HG03095 (cell line): ENCODE results near the gene GALNTL6.
"Not testable (repeated sequence)": the region's sequence is repeated elsewhere in the genome, so short reads cannot be mapped to it uniquely, and the experiment has no call there.

Source experiments
- ATAC-seq: cut with Tn5 transposase; IDR thresholded peaks from one replicate; pipeline ENCODE4 v1.9.1; 2021; ENCODE audit warnings: moderate library complexity; ENCODE audit not compliant: unreplicated experiment

GALNTL6 gene

DNA sequence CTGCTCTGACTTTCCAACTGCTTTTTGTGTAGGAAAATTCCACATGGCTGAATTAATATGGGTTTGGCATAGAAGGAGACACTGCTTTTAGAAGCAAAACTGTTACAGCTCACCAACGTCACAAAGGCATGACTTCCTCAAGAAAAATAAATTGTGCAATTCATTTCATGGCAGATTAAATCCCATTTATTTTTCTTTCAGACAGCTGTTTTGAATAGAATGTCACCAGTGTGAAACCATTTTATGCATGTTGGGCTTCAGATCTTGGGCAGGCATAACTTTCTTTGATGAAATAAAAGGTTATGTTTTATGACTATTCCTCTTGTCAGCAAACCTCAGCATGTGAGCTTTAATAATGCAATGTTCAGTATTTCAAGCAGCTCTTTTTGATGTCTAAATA, 542.8 kb downstream of the GALNTL6 start:
- ATAC-seq: no peak

DNA sequence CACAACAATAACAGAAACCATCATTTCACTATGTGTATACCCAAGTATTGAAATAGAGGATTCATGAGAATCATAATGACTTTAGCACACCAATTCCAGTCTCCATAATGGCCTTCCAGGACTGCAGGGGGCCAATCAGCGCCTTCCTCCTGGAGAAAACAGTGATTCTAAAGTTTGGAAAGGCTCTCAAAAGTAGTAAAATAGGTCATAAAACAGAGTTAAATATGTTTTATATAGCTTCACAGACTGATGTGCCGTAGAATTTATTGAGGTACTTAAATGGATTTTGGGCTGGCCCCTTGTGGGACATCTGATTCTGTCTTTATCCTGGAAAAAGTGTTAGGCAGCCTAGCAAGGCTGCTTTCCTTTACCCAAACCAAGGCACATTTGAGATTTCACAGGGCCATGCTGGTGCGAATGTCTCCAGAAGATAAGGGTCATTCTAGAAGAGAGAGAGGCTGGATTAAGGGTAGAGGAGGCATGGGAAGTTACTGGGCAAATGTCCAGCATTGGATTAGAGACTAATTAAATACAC, 543.9 kb downstream of the GALNTL6 start:
- ATAC-seq: no peak

DNA sequence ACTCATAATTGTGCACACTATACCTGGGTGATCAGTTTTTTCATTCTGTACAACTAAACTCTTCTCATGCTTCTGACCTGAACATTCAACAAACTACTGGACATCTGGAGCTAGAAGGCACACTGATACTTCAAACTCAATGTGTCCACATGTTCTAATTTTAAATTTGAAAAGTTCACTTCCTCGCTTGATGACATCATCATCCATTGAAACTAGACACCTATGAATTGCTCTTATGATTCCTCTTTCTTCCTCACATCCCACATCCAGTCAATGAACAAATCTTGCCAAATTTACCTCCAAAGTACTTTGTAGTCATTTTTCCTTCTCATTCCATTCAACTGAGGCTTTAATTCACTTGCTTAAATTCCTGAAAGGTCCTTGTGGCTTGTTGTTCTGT, 549.4 kb downstream of the GALNTL6 start:
- ATAC-seq: no peak

DNA sequence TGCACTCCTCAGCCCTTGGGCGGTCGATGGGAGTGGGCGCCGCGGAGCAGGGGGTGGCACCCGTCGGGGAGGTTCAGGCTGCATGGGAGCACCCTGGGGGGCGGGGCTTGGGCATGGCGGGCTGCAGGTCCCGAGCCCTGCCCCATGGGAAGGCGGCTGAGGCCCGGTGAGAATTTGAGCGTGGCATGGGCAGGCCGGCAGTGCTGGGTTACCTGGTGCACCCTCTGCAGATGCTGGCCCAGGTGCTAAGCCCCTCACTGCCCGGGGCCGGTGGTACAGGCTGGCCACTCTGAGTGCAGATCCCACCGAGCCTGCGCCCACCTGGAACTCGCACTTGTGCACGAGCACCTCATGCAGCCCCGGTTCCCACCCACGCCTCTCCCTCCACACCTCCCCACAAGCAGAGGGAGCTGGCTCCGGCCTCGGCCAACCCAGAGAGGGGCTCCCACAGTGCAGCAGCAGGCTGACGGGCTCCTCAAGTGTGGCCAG, 556.3 kb downstream of the GALNTL6 start:
- ATAC-seq: no peak

DNA sequence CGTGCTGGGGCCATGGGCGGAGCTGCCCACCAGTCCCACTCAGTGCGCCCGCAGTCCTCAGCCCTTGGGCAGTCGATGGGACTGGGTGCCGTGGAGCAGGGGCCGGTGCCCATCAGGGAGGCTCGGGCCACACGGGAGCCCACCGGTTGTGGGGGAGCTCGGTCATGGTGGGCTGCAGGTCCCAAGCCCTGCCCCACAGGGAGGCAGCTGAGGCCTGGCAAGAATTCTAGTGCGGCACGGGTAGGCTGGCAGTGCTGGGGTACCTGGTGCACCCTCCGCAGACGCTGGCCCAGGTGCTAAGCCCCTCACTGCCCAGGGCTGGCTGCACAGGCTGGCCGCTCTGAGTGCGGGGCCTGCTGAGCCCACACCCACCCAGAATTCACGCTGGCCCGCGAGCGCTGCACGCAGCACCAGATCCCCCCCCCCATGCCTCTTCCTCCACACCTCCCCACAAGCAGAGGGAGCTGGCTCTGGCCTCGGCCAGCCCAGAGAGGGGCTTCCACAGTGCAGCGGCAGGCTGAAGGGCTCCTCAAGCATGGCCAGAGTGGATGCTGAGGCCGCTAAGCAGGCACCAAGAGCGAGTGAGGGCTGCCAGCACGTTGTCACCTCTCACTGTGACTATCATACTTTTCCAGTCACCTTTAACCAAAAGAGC, 564.4 kb downstream of the GALNTL6 start:
- no peak for ATAC-seq

DNA sequence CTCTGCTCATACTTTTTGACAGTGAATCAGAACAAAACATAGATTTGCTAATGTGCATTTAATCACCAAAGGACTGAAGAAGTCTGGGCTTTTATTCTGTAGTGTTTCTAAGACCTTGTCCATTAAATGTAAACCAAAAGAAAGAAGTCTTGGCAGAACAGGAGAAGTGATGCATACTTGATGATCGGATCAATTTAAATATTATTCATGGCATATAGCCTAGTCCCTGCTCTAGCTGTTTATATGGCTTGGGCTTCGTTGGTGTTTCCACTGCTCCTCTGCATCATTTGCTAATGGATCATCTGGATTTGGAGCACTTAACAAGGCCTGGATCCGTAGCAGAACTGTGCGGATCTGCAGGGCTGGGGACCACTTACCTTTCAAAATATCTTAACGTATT, 566.6 kb downstream of the GALNTL6 start:
- ATAC-seq: no peak

DNA sequence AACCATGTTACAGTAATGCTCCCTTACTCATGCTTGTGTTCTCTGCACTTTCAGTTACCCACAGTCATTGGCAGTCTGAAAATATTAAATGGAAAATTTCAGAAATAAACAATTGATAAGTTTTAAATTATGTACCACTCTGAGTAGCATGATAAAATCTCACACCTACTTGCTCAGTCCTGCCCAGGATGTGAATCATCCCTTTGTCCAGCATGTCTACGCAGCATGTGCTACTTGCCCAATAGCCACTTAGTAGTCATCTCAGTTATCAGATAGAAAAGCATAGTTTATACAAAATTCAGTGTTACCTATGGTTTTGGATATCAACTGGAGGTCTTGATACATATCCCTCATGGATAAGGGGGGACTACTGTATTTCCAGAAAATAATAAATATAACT, 577.1 kb downstream of the GALNTL6 start:
- ATAC-seq: no peak

DNA sequence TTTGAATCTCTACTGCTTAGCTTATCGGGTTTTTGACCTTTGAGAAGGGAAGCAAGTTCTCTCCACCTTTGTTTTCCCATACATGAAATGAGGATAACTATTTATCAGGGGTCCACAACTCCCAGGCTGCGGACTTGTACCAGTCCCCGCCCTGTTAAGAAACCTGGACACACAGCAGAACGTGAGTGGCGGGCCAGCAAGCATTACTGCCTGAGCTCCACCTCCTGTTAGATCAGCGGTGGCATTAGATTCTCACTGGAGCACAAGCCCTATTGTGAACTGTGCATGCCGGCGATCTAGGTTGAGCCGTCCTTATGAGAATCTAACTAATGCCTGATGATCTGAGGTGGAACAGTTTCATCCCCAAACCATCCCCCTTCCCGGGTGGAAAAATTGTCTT, 579.5 kb downstream of the GALNTL6 start:
- no peak for ATAC-seq

DNA sequence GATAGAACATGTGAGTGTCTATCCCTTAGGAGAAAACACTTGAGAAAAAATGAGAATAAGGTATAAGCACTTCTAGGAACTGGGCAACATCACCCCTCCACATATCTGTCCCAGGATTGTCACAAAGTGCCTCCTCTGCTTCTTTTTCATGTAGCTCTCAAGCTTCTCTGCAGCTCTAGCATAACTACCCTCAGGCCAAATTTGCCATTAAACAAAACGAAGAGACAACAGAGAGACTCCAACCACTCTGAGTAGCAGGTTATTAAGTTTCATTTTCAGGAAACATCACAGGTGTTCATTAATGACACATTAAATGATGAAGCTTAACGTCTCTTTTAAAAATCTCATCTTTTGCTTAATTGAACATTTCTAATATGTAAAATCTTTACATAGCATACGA, 580.0 kb downstream of the GALNTL6 start:
- no peak for ATAC-seq

DNA sequence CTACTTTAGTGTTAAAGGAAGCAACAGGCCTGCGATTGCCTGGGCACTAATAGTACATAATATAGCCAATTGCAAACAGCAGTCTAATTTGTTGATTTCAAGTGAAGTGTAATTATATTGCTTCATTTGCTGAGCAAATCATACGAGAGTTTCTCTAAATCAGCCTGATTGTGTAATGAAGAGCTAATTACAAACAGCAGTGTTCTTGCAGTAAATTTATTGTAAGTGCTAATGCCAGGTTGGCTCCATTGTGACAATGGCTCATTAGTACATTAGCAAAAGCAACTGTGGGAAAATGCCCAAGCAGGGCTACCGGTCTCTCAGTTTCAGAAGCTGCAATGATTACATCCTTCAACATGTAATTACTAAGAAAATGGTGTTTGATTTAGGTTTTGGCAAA, 591.5 kb downstream of the GALNTL6 start:
- no peak for ATAC-seq

DNA sequence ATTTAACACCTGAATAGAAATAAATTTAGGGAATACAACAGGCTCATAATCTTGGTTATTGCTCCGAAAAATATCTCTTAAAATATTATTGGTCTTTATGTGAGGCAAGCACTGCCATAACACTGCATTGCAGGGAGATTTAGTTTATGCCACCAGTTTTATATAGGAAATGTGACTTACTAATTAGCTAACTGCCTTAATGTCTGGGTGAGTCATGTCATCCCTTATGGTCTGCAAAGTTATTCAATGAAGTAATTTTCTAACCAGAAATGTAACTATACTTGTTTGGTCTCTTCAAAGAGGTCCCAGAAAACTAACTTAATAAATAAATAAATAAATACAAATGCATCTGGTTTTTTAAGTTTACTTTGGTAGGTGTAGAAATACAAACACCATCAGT, 597.2 kb downstream of the GALNTL6 start:
- no peak for ATAC-seq

DNA sequence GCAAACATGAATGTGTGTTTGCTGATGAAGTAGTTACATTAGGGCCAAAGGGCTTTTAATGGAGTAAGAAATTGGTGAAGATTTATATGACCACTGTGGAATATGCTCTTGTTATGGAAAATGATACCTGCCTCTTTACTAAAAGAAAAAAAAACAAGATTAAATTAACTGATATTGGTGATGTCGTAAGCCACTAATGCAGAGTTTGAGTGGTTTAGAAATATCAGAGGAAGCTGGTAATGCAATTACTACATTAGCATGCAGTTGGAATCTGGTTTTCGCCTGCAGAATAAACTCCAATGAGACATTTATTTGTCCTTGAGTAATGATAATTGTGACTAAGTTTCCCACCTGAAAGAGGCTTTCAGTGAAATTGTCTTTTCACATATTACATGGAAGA, 597.9 kb downstream of the GALNTL6 start:
- no peak for ATAC-seq

DNA sequence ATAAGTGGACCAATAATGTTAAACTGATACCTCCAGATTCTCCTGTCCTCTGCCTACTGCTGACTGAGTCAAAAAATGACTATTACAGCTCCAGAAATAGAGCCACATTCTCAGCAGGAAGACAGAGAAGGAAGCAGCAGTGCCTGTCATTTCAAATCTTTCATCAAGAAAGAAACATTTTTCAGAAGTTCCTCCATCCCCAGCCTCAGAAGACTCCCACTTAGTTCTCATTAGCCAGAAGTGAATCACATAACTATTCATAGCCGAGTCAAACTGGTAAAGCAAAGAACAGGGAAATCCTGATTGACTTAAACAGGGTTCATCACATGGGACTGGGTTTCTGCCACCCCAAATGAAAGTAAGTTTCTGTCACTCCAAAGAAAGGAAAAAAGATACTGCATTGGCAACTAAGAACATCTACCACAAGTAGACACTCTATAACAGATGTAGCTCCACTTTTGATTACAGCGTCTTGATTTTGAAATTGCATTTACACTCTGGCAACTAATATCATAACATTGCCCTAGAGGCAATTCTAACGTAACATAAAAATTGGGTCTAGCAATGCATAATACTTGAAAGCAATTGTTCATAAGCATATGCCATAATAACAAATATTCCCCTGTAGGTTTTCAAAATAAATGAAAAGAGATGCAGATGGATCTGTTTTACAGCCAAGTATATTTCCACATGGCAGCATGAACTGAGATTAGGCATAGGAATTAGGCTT, 599.8 kb downstream of the GALNTL6 start:
- no peak for ATAC-seq

DNA sequence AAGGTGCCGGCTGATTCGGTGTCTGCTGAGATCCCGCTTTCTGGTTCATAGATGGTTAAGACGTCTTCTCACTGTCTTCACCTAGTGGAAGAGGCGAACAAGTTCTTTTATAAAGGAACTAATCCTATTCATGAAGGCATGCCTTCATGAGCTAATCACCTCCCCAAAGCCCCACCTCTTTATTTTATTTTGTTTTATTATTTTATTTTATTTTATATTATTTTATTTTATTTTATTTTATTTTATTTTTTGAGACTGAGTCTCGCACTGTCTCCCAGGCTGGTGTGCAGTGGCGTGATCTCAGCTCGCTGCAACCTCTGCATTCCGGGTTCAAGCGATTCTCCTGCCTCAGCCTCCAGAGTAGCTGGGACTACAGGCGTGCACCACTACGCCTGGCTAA, 615.8 kb downstream of the GALNTL6 start:
- ATAC-seq: not testable (repeated sequence)

DNA sequence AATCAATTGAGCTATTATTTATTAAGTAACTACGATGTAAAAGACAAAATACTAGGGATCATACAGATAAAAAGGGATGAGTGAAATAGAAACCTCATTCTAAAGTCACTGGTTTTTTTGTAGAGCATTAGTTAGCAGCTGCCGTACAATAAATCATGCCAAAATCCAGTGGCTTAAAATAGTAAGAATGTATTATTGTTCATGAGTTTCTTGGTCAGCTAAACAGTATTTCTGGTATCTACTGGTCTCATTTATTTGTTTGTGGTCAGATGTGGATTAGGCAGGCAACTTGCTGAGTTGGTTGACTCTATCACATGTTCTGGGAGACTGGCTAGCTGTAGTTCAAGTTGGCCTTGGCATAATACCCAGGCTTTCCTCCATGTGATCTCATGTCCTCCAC, 667.3 kb downstream of the GALNTL6 start:
- ATAC-seq: no peak

DNA sequence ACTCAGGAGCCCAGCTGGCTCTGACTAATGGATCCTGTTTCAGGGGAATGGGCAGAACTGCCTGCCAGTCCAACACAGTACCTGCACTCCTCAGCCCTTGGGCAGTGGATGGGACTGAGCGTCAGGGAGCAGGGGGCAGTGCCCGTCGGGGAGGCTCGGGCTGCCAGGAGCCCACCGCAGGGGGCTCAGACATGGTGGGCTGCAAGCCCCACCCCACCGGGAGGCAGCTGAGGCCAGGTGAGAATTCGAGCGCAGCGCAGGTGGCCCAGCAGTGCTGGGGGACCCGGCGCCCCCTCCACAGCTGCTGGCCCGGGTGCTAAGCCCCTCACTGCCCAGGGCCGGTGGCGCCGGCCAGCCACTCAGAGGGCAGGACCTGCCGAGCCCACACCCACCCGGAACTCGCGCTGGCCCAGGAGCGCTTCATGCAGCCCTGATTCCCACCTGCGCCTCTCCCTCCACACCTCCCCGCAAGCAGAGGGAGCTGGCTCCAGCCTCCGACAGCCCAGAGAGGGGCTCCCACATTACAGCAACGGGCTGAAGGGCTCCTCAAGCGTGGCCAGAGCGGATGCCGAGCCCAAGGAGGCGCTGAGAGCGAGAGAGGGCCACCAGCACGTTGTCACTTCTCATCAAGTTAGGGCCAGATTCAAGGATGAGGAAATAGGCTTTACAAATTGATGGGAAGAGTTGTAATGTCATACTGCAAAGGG, 668.8 kb downstream of the GALNTL6 start:
- ATAC-seq: no peak

DNA sequence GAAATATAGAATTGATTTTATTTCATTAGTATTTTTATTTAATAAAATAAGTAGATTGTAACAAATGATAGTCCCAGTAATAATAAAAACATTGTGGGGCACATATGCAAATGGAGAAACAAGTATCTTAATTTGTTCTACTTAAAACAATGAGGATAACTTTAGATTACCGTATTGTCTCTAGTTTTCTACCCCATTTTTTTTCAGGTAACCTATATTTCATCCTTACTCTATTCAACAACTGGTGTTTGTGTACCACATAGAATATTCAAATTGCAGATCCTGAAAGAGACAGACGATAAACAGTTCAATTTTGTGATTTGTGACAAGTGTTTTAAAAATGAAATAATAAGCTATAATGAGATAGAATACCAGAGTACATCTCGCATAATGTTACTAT, 671.8 kb downstream of the GALNTL6 start:
- ATAC-seq: no peak

DNA sequence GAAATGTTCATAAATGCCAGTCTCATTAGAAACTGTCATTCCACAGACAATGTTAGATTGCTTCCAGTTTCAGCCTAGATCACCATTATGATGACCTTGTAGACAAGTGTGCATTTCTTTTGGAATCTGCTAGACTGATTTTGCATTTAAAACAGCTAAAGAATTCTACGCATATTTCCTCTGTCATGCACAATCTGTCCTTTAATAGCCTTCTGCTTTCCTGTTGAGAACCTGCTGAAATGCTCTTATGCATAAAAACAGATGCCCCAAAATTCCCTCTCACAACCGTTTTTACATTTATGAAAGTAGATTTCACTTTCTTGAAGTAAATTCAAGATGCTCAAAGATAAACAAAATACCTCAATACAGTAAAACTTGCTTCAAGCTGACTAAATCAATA, 673.3 kb downstream of the GALNTL6 start:
- no peak for ATAC-seq

DNA sequence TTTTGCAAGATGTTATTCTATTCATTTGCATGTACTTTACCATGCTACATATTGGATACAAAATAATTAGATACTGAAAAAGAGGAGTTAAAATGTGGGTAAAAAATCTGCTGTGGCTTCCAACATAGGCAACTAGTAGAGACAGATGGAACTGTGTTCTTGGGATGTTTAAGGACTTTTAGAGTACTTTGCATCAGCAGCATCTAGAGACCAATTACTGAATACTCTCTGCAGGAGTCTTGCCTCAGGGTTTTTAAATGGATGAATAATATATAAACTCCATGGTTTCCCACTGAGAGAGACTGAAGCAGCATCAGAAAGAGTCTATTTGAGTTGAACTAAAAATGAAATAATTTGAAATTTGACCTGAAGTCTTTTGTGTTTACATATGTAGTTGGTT, 676.7 kb downstream of the GALNTL6 start:
- no peak for ATAC-seq

DNA sequence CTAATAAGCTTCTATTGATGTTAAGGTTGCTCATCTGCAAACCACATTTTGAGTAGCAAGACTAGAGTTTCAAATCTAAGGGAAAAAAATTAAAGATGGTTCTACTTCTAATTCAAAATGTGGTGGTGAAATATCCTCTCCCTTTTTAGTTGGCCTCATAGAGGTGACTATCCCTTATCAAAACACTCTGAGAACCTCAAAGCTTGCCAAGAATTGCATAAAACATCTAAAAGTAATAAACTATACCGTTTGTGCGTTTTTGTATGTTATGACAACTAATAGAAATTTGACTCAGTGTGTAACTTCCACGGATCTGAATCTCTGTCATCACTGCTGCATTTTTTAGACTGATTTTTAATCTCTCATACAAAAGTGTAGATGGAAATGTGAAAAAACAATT, 682.6 kb downstream of the GALNTL6 start:
- no peak for ATAC-seq

DNA sequence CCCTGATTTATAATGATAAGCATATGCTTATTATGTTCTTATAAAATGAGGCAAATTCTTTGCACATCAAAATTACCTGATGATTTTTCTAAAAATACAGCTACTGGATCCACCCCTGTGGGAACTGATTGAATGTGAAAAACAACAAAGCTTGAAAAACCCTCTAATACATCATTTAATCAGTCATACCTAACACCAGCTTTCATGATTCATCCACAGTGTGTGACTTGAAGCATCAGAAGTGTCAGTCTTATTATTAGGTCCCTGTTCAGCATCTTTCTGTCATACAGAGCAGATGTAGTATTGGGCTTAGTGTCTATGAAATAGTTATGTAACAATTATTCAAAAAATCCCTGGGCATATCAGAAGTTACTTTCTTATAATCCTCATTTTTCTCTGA, 684.1 kb downstream of the GALNTL6 start:
- no peak for ATAC-seq

DNA sequence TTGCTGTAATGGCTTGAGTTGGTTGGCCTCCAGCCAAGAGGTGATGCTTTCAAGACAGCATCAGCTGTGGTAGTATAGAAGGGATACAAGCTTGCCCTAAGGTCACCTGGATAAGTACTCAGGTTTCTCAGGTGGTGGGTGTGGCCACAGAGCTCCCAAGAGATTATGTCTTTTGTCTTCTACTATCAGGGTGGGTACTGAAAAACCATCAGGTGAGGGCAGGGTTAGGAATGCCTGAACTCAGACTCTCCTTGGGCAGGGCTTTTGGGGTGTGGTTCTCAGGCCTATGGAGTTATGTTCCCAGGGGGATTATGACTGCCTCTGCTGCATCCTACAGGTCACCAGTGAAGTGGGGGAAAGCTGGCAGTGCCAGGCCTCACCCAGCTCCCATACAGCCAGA, 700.8 kb downstream of the GALNTL6 start:
- no peak for ATAC-seq
